Activated T-cell treated with anti-CD3 and anti-CD28 coated beads, Interleukin-2, amount 50 U/mL, for 4 hours (primary cell): Measurements from ENCODE around the gene NUDC. TPM values are rescaled to one million over a fixed set of nuclear protein-coding genes. Genes with fewer than 3 reads are reported as not detected.
"Not testable (repeated sequence)": the region's sequence is repeated elsewhere in the genome, so short reads cannot be mapped to it uniquely, and the experiment has no call there.

ENCODE experiments used
- ATAC-seq, 2 donors: fragments of 200-7000 bp; cut with Tn5 transposase; one replicate each; pipeline ENCODE4 v1.10.0; 2021
- DNase-seq: peaks from one replicate; pipeline ENCODE4 v3.0.0-alpha.2; 2020
- H3K27me3 Mint-ChIP-seq: one replicate; pipeline ENCODE4 v1.8.0; 2021; ENCODE audit warnings: low read depth, mixed read lengths
- H3K36me3 Mint-ChIP-seq: one replicate; pipeline ENCODE4 v1.8.0; 2022; ENCODE audit warnings: mixed read lengths; ENCODE audit not compliant: insufficient read depth
- H3K4me1 Mint-ChIP-seq: one replicate; pipeline ENCODE4 v1.8.0; 2021; ENCODE audit warnings: low read depth, mixed read lengths
- H3K4me3 Mint-ChIP-seq: one replicate; pipeline ENCODE4 v1.8.0; 2021; ENCODE audit warnings: mild to moderate bottlenecking, moderate library complexity, mixed read lengths
- H3K9me3 Mint-ChIP-seq: one replicate; pipeline ENCODE4 v1.8.0; 2021; ENCODE audit warnings: mixed read lengths
- total RNA-seq, 3 donors: library from RNA; stranded (reverse); gene quantifications; one replicate each; pipeline ENCODE4 v1.2.1, GENCODE V29; 2021

NUDC gene
- total RNA-seq = 100 to 1,000 TPM; 182 to 204 (median 186) TPM

DNA sequence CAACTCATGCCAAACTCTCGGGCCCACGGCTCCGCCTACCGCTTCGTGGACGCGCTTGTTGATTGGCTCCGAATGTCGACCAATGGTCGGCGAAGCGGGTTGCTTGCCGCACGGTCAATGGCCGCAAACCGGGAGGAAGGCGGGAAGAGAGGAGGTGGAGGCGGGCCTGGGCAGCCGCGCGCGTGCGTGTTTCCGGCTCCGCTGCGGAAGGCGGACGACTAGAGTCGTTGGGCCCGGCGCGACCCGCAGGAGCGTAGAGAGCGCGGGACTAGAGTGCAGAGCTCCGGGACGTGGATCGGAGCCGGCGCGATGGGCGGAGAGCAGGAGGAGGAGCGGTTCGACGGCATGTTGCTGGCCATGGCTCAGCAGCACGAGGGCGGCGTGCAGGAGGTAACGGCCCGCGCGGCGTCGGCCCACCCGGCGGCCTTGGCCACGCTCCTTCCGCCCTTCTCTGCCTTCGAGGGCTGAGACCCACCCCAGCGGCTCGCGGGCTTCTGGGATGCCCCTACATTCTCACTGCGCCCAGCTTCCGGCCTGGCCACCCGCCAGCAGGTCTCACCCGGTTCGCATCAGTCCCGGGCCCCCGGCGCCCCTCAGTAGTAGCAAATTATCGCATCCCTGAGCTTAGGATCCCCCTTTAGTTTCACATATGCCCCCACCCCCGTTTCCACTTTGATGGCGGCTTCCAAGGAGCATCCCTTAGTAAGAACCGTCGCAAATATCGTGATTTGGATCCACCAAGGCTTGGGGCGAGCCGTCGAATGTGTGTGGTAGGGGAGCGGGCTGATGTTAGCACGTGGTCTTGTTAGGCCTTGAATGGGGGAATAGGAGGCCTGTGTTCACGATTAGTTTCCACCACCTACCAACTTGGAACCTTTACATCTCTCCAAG is at the start of gene NUDC:
TSS of gene NUDC (plus strand) at position 204 of the 891 bp plus-strand sequence. CDS start at position 310, 106 bp downstream.
- Mint-ChIP-seq H3K4me3 (peak within 1 kb of the TSS; percentile 94), H3K4me1 (peaks cover 41% of the 10 kb centered on the region), H3K27me3 (no peaks in the 10 kb centered on the region), H3K36me3 (peaks cover 21% of the 10 kb centered on the region), H3K9me3 (no peaks in the 10 kb centered on the region)
- DNase-seq (peak; percentile 91), ATAC-seq (peak; percentile 93 to 96)

DNA sequence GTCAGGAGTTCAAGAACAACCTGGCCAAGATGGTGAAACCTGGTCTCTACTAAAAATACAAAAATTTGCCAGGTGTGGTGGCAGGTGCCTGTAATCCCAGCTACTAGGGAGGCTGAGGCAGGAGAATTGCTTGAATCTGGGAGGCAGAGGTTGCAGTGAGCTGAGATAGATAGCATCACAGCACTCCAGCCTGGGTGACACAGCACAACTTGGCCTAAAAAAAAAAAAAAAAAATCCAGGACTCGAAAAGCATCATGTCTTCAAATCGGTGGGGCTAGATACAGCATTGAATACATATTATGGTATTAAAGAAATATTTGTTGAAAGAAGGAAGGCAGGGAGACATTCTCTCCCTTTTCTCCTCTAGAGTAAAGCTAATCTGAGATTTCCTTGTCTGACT is 48.4 kb upstream of the NUDC start:
- DNase-seq, H3K9me3 Mint-ChIP-seq, H3K27me3 Mint-ChIP-seq, H3K36me3 Mint-ChIP-seq, H3K4me1 Mint-ChIP-seq, H3K4me3 Mint-ChIP-seq, ATAC-seq: not testable (repeated sequence)

GRCh38 chr1:26874896-26875295 is 46.6 kb upstream of the NUDC start:
- H3K4me1 Mint-ChIP-seq = no peaks in the 10 kb centered on the region
- H3K4me3 Mint-ChIP-seq = no peak overlapping the region
- H3K36me3 Mint-ChIP-seq = peaks cover 2% of the 10 kb centered on the region
- no peaks in the 10 kb centered on the region for H3K9me3 Mint-ChIP-seq
- DNase-seq = no peak
- no peaks in the 10 kb centered on the region for H3K27me3 Mint-ChIP-seq
- no peak for ATAC-seq

- no peak for DNase-seq
- no peaks in the 10 kb centered on the region for H3K27me3 Mint-ChIP-seq
- H3K9me3 Mint-ChIP-seq = no peaks in the 10 kb centered on the region
- ATAC-seq = no peak
- no peaks in the 10 kb centered on the region for H3K4me1 Mint-ChIP-seq
- H3K4me3 Mint-ChIP-seq = no peak overlapping the region
- H3K36me3 Mint-ChIP-seq = peaks cover 6% of the 10 kb centered on the region
Measured at GRCh38 chr1:26877326-26877725, 44.2 kb upstream of the NUDC start.

- peaks cover 25% of the 10 kb centered on the region for H3K36me3 Mint-ChIP-seq
- peaks cover 2% of the 10 kb centered on the region for H3K4me1 Mint-ChIP-seq
- ATAC-seq (no peak), DNase-seq (no peak)
- H3K4me3 Mint-ChIP-seq = no peak overlapping the region
- H3K9me3 Mint-ChIP-seq = no peaks in the 10 kb centered on the region
- H3K27me3 Mint-ChIP-seq = no peaks in the 10 kb centered on the region
Measured at GRCh38 chr1:26879793-26880192, 41.8 kb upstream of the NUDC start.

GRCh38 chr1:26881611-26882010 is 39.9 kb upstream of the NUDC start:
- H3K36me3 Mint-ChIP-seq = peaks cover 32% of the 10 kb centered on the region
- not testable (repeated sequence) for H3K4me3 Mint-ChIP-seq, H3K4me1 Mint-ChIP-seq, ATAC-seq, DNase-seq, H3K9me3 Mint-ChIP-seq, H3K27me3 Mint-ChIP-seq

DNA sequence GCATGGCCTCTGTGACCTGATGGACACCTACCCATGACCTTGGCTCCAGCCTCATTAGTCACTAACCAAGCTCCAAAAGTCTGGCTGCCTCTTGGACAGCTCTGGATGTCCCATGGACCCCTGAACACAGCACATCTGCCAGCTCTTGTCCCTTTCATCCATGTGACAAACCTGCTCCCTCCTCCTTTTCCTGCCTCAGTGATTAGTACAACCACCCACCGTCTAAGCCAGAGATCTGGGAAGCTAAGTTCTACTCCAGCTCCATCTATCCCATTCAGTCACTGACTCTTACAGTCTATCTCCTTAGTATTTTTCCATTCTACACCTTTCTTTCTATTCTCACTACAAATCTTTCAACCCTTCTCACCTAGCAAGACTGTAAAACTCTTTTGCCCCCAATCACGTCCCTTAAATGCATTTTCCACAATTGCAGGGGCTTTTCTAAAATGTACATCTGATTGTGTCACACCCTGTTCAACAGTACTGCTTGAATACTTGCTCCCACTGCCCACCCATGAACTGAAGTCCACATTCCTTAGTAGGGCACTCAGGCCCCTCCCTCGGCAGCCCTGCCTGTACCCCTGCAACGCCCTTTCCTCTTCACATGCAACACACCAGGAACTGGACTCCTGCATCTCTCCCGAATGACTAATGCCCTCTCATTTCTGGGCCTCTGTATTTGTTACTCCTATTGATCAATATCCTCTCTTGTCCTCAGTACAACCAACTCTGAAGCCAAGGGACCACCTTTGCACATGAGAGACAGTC is 38.7 kb upstream of the NUDC start:
- ATAC-seq (no peak), DNase-seq (no peak)
- Mint-ChIP-seq H3K27me3 (no peaks in the 10 kb centered on the region), H3K4me1 (peaks cover 10% of the 10 kb centered on the region), H3K9me3 (no peaks in the 10 kb centered on the region), H3K36me3 (peaks cover 36% of the 10 kb centered on the region), H3K4me3 (no peak overlapping the region)

- no peak for DNase-seq
- peak overlapping the region; percentile 33 for H3K4me3 Mint-ChIP-seq
Measured at GRCh38 chr1:26887125-26887524, 34.4 kb upstream of the NUDC start.

GRCh38 chr1:26888231-26888630 is 33.3 kb upstream of the NUDC start:
- peaks cover 36% of the 10 kb centered on the region for H3K36me3 Mint-ChIP-seq
- ATAC-seq (no peak), DNase-seq (no peak)
- H3K27me3 Mint-ChIP-seq = no peaks in the 10 kb centered on the region
- H3K9me3 Mint-ChIP-seq = no peaks in the 10 kb centered on the region
- H3K4me1 Mint-ChIP-seq = peaks cover 31% of the 10 kb centered on the region
- peak overlapping the region; percentile 97 for H3K4me3 Mint-ChIP-seq

More at GRCh38 chr1:26887125-26887524, 34.4 kb upstream of the NUDC start:
- Mint-ChIP-seq H3K36me3 (peaks cover 39% of the 10 kb centered on the region), H3K27me3 (no peaks in the 10 kb centered on the region), H3K4me1 (peaks cover 34% of the 10 kb centered on the region), H3K9me3 (no peaks in the 10 kb centered on the region)
- ATAC-seq = no peak

DNA sequence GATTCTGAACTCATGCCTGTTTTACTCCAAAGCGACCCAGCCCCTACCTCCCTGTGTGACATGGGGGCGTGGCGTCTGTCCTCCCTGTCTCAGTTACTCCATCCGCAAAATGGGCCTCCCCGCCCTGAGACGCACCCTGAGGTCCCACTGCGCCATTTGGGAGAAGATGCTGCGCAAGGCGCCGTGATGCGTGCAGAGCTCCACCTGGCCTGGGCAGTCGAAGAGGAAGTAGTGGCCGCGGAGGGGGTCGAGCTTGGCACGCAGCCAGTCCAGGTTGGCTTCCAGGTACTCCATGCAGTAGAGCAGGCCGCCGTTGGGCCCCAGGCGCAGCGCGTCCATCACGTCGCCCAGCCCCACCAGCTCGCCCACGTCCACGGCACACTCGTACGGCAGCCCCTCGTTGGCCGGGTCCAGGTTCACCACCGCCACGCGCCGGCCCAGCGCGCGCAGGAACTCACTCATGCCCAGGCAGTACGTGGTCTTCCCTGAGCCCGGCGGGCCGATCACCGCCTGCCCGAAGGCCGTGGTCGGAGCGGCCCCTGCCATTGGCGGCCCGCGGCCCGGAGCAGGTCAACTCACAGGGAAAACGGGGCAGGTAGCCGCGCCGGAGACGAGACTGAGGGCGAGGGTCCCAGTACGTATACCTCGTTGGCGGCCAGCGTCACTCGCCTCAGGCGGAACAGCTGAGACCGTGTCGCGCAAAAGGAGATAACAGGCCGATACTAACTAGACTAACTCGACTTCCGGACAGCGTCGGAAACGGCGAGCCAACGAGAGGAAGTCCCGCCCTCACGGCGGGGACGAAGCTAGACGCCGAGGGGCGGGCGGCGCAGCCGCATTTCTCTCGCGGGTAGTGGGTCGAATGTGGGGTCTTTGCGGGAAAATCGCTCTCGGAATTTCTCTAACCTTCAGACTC is 31.7 kb upstream of the NUDC start, which contains the start of gene GPN2:
TSS of gene GPN2 (minus strand) at position 733 of the 916 bp plus-strand sequence. CDS start at position 546, 187 bp downstream.
- no peaks in the 10 kb centered on the region for H3K27me3 Mint-ChIP-seq
- peaks cover 35% of the 10 kb centered on the region for H3K36me3 Mint-ChIP-seq
- peaks cover 31% of the 10 kb centered on the region for H3K4me1 Mint-ChIP-seq
- DNase-seq = peak; percentile 64
- peak within 1 kb of the TSS; percentile 97 for H3K4me3 Mint-ChIP-seq
- ATAC-seq = peak; percentile 96
- no peaks in the 10 kb centered on the region for H3K9me3 Mint-ChIP-seq

GRCh38 chr1:26890467-26890796 is 31.1 kb upstream of the NUDC start:
- H3K9me3 Mint-ChIP-seq = no peaks in the 10 kb centered on the region
- H3K27me3 Mint-ChIP-seq = no peaks in the 10 kb centered on the region
- DNase-seq (no peak), ATAC-seq (peak; percentile 47 to 49)
- peaks cover 29% of the 10 kb centered on the region for H3K4me1 Mint-ChIP-seq
- peak overlapping the region; percentile 97 for H3K4me3 Mint-ChIP-seq
- H3K36me3 Mint-ChIP-seq = peaks cover 30% of the 10 kb centered on the region

DNA sequence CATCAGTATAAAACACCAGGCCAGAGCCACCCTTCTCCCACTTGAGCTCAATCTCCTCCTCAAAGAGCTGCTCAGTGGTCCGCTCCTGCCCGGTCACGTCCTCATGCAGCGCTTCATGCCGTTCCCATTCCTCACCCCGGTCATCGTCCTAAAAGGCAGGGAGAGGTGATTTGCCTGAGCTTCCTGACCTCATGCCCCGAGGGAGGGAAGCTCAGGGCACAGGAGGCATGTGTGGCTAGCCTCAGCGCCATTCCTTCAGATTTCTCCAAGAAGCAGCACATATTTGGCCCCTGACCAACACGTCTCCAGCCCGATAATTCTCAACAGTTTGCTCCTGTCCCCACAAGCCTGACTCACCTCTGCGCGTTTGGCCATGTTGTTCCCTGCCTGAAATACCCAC is 27.3 kb upstream of the NUDC start:
- DNase-seq (no peak), ATAC-seq (no peak)
- Mint-ChIP-seq H3K9me3 (no peaks in the 10 kb centered on the region), H3K36me3 (peaks cover 24% of the 10 kb centered on the region), H3K4me1 (peaks cover 17% of the 10 kb centered on the region), H3K27me3 (no peaks in the 10 kb centered on the region), H3K4me3 (no peak overlapping the region)

DNA sequence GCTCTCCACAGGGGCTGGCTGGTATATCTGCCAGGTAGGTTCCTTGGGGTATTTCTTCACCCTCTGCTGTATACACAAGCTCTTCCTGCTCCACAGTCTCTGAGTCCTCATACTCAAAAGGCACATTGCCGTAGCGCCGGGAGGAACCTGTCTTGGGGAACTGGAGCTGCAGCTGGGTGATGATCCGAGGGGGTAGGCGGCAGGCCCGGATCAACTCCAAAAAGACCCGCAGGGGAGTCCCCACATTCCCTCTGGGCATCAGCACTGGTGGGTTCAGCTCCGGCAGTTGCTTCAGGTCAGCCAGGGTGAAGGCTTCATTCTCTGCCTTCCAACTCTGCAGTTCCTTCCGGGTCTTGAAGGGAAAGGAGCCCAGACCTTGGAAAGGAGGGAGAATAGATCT is 24.2 kb upstream of the NUDC start:
- DNase-seq (no peak), ATAC-seq (no peak)
- H3K4me1 Mint-ChIP-seq = peaks cover 21% of the 10 kb centered on the region
- no peak overlapping the region for H3K4me3 Mint-ChIP-seq
- peaks cover 22% of the 10 kb centered on the region for H3K36me3 Mint-ChIP-seq
- no peaks in the 10 kb centered on the region for H3K9me3 Mint-ChIP-seq
- H3K27me3 Mint-ChIP-seq = no peaks in the 10 kb centered on the region
